IMR-90 (cell line): Measurements from ENCODE around the gene RUFY1.

Experiments used
- POLR2A ChIP-seq: IDR thresholded peaks from 2 replicates; pipeline ENCODE4 v1.6.1; 2012; ENCODE audit warnings: mild to moderate bottlenecking, low read depth, low read length
- TF ChIP-seq, protein P1 (sequence below): conservative IDR thresholded peaks from 2 replicates; pipeline ENCODE4 v1.5.1; 2012; ENCODE audit warnings: mild to moderate bottlenecking, low read depth, low read length, improper control_type of control experiment

DNA sequence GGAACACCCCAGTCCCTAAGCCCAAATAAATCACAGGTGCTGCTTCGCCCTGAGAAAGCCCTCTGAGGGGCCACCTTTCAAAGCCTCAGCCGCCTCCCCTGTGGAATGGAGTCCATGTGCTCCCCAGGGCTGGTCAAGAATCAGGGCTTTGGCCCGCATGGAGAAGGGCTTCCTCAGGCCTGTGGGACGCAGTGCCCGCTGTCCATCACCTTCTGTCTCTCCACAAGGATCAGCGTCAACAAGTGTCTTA, 56.5 kb downstream of the RUFY1 start:
- TF ChIP-seq, protein P1, sequence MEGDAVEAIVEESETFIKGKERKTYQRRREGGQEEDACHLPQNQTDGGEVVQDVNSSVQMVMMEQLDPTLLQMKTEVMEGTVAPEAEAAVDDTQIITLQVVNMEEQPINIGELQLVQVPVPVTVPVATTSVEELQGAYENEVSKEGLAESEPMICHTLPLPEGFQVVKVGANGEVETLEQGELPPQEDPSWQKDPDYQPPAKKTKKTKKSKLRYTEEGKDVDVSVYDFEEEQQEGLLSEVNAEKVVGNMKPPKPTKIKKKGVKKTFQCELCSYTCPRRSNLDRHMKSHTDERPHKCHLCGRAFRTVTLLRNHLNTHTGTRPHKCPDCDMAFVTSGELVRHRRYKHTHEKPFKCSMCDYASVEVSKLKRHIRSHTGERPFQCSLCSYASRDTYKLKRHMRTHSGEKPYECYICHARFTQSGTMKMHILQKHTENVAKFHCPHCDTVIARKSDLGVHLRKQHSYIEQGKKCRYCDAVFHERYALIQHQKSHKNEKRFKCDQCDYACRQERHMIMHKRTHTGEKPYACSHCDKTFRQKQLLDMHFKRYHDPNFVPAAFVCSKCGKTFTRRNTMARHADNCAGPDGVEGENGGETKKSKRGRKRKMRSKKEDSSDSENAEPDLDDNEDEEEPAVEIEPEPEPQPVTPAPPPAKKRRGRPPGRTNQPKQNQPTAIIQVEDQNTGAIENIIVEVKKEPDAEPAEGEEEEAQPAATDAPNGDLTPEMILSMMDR, result no peak
- peak; percentile 31; the same call in 1 of the 2 replicates for TF ChIP-seq POLR2A
